OCI-LY7 (cell line): Measurements from ENCODE around the gene COPS6. TPM values are rescaled to one million over a fixed set of nuclear protein-coding genes. Genes with fewer than 3 reads are reported as not detected.
A peak's percentile ranks its signal among the peaks of the same experiment; 100 is the strongest.

ENCODE experiments used
- BruUV-seq: library from RNA; stranded (reverse); fragments of 400-500 nt; replicated peaks from 2 replicates; lab custom pipeline; 2021; lab: Mats Ljungman, UMichigan
- CTCF ChIA-PET: fragments of 300-600 bp; sonication (Branson Sonifier 250); formaldehyde crosslinking; loops from one replicate; lab custom pipeline; 2022; ENCODE audit warnings: antibody characterized with exemption; ENCODE audit not compliant: unreplicated experiment; lab: Charles Lee
- POLR2A ChIA-PET: fragments of 300-600 bp; sonication (Branson Sonifier 250); formaldehyde crosslinking; loops from one replicate; lab custom pipeline; 2022; ENCODE audit warnings: antibody characterized with exemption; lab: Charles Lee
- DNase-seq: peaks from one replicate; pipeline ENCODE4 v3.0.0-alpha.2; 2015; ENCODE audit warnings: low spot score
- H2AFZ ChIP-seq: fragments of 200-600 bp; sonication (generic), shearing (Covaris generic); 2 replicates; pipeline ENCODE4 v1.6.1; 2014; ENCODE audit warnings: mild to moderate bottlenecking, antibody characterized with exemption, low read length, moderate library complexity
- H3K27ac ChIP-seq: fragments of 200-600 bp; sonication (generic); 2 replicates; pipeline ENCODE4 v1.5.1; 2014; ENCODE audit warnings: mixed run types, low read depth, mild to moderate bottlenecking, moderate library complexity, low read length, inconsistent platforms; ENCODE audit not compliant: poor library complexity, severe bottlenecking
- H3K36me3 ChIP-seq: fragments of 200-600 bp; sonication (generic); 2 replicates; pipeline ENCODE4 v1.6.1; 2014; ENCODE audit warnings: mild to moderate bottlenecking, antibody characterized with exemption, low read length, moderate library complexity, mixed read lengths; ENCODE audit not compliant: insufficient read depth
- H3K4me1 ChIP-seq: fragments of 200-600 bp; sonication (generic); 2 replicates; pipeline ENCODE4 v1.5.1; 2014; ENCODE audit warnings: mild to moderate bottlenecking, low read length; ENCODE audit not compliant: insufficient read depth, poor library complexity, severe bottlenecking
- H3K4me2 ChIP-seq: fragments of 200-600 bp; sonication (generic); 2 replicates; pipeline ENCODE4 v1.6.1; 2014; ENCODE audit warnings: mild to moderate bottlenecking, low read length
- H3K4me3 ChIP-seq: fragments of 200-600 bp; sonication (generic); 2 replicates; pipeline ENCODE4 v1.5.1; 2014; ENCODE audit warnings: mild to moderate bottlenecking, low read depth, low read length; ENCODE audit not compliant: poor library complexity, severe bottlenecking
- H3K79me2 ChIP-seq: fragments of 200-600 bp; sonication (generic); 2 replicates; pipeline ENCODE4 v1.6.1; 2016; ENCODE audit warnings: low read depth, mild to moderate bottlenecking, low read length, moderate library complexity, mixed read lengths; ENCODE audit not compliant: insufficient read depth
- H3K9me2 ChIP-seq: fragments of 200-600 bp; sonication (generic); 2 replicates; pipeline ENCODE4 v1.6.1; 2016; ENCODE audit warnings: mild to moderate bottlenecking, low read length, mixed read lengths; ENCODE audit not compliant: insufficient read depth
- H3K9me3 ChIP-seq: fragments of 200-600 bp; sonication (generic); 2 replicates; pipeline ENCODE4 v1.6.1; 2014; ENCODE audit warnings: mild to moderate bottlenecking, mixed run types, low read length, mixed read lengths
- H4K20me1 ChIP-seq: fragments of 200-600 bp; sonication (generic); 2 replicates; pipeline ENCODE4 v1.6.1; 2014; ENCODE audit warnings: mild to moderate bottlenecking, antibody characterized with exemption, low read length, moderate library complexity, mixed read lengths; ENCODE audit not compliant: insufficient read depth
- CTCF ChIP-seq: fragments of 200-600 bp; sonication (generic); conservative IDR thresholded peaks from 2 replicates; pipeline ENCODE4 v1.5.1; 2014; ENCODE audit warnings: mild to moderate bottlenecking, antibody characterized with exemption, low read length, moderate library complexity, mixed read lengths
- EZH2phosphoT487 ChIP-seq: fragments of 200-600 bp; sonication (generic); IDR thresholded peaks from 2 replicates; pipeline ENCODE4 v1.6.1; 2018; ENCODE audit warnings: low read depth, borderline replicate concordance, mild to moderate bottlenecking, mixed run types, antibody characterized with exemption, low read length, moderate library complexity, mixed read lengths
- intact Hi-C: fragments of 100-400 bp; cut with micrococcal nuclease; formaldehyde crosslinking; loops from one replicate; pipeline ENCODE4 v1.10.0; 2022; ENCODE audit not compliant: unreplicated experiment
- total RNA-seq, 2 experiments: library from RNA; depleted of rRNA in 1 of 2; stranded (reverse); fragments of >200 nt in 1 of 2; shearing (Covaris generic) in 1 of 2; gene quantifications; 2 replicates each; pipeline ENCODE4 v1.2.3, GENCODE V29; 2014 to 2022

Gene COPS6
- total RNA-seq, 2 experiments from 2014 or later, result 57.6 to 96.0 TPM

- TF ChIP-seq EZH2phosphoT487, result no peak
- peak; percentile 63 for TF ChIP-seq CTCF
- Histone ChIP-seq H2AFZ (peak within 1 kb of the TSS; percentile 96), H3K4me1 (peaks cover 14% of the 10 kb centered on the region), H3K27ac (peak within 1 kb of the TSS; percentile 56), H3K9me2 (no peaks in the 10 kb centered on the region), H3K4me3 (peak within 1 kb of the TSS; percentile 89), H3K79me2 (no peaks in the 10 kb centered on the region; the same call in 1 of the 2 replicates), H3K9me3 (no peaks in the 10 kb centered on the region), H3K36me3 (no peaks in the 10 kb centered on the region), H4K20me1 (no peaks in the 10 kb centered on the region), H3K4me2 (peak within 1 kb of the TSS; percentile 96)
- ChIA-PET CTCF (no interaction called here), POLR2A (interaction anchor here (0.9 to 1.1 kb wide), 5 partner anchors 9 to 34 kb away, joined by 3 to 5 read pairs (median 4); partner anchors contain the start of gene ZKSCAN1)
- DNase-seq, result peak; percentile 84
- intact Hi-C loops, result loop anchor here (1.0 to 5.0 kb wide), 4 partner anchors 32 to 137 kb away; partner anchors contain the start of genes ZKSCAN1 and ZNF3
- BruUV-seq, result TSS peak; percentile 86
Observed at GRCh38 chr7:100049441-100050291, 39.1 kb upstream of the COPS6 start, which contains the start of gene ZSCAN21. Gene ZSCAN21, plus strand, starts transcription at chr7:100049774. Its CDS starts 7,233 bp downstream, at chr7:100057007.

GRCh38 chr7:100051611-100052010 lies 37.2 kb upstream of the COPS6 start:
- intact Hi-C loops, result loop anchor here (5.0 kb wide), 2 partner anchors 59 to 139 kb away; no protein-coding TSS in a partner anchor
- H4K20me1 ChIP-seq, result no peaks in the 10 kb centered on the region
- no peak overlapping the region for H2AFZ ChIP-seq
- no peak for DNase-seq
- TF ChIP-seq EZH2phosphoT487, result no peak
- TF ChIP-seq CTCF, result no peak
- ChIA-PET CTCF (no interaction called here), POLR2A (interaction anchor here (0.9 to 1.0 kb wide), 2 partner anchors 21 to 36 kb away, joined by 3 read pairs; partner anchors contain the start of gene ZKSCAN1)
- BruUV-seq, result no TSS peak
- peaks cover 10% of the 10 kb centered on the region for H3K4me1 ChIP-seq
- H3K4me2 ChIP-seq, result no peak overlapping the region
- no peaks in the 10 kb centered on the region for H3K36me3 ChIP-seq
- no peak overlapping the region for H3K4me3 ChIP-seq
- H3K79me2 ChIP-seq, result no peaks in the 10 kb centered on the region; the same call in 1 of the 2 replicates
- H3K9me3 ChIP-seq, result no peaks in the 10 kb centered on the region
- no peaks in the 10 kb centered on the region for H3K9me2 ChIP-seq
- no peak overlapping the region for H3K27ac ChIP-seq
